ENCODE results near the gene SYT6. TPM values are rescaled to one million over a fixed set of nuclear protein-coding genes. Genes with fewer than 3 reads are reported as not detected.

SYT6 gene
- total RNA-seq = not detected

DNA sequence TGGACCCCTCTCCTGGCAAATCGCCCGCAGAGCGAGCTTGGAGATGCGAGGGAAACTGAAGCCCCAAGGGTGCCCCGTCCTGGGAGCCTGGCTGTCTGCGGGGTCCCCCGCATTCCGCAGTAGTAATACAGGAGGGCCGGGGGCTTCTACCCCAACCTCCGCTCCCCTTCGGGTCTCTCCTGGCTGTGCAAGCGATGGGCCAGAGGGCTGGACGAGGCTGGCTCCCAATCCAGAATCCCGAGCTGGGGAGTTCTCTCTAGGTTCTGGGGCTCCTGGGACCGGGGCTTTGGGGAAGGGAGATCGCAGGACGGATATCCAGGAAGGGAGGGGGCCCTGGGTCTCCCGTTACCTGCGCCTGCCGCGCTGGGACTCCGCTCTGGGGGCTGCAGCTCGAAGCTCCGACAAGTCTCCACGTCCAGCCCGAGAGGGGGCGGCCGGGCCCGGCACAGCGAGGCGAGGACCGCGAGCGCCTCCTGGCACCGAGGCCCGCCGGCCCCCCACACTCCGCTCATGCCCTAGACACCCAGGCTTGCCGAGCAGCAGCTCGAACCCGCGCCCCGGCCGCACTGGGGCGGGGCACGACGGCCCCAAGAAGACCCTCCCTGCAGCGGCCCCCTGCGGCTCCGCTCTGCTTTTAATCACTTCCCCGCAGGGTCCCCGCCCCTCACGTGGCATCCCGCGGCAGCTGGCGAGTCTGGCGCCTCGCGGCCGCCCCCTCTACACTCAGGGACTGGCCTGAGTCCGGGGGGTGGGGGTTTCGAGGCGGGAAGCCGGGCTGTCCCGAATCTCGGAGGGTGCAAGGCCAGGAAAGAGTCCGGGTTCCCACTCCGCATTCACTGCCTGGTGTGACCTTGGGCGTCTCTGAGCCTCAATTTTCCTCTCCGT, at the start of gene SYT6:
Gene SYT6, minus strand, starts transcription at position 609 of the 885 bp plus-strand sequence. Its CDS starts 97 bp downstream, at position 512.
- peaks cover 77% of the 10 kb centered on the region for H3K27me3 Mint-ChIP-seq
- DNase-seq = no peak
- peaks cover 5% of the 10 kb centered on the region for H3K4me1 Mint-ChIP-seq
- ChIA-PET POLR2A (no interaction called here), CTCF (no interaction called here)
- no peak within 1 kb of the TSS for H3K27ac Mint-ChIP-seq
- H3K9me3 Mint-ChIP-seq = no peaks in the 10 kb centered on the region
- H3K36me3 Mint-ChIP-seq (ENCODE audit: low read depth) = no peaks in the 10 kb centered on the region
- no peak within 1 kb of the TSS for H3K4me3 Mint-ChIP-seq

DNA sequence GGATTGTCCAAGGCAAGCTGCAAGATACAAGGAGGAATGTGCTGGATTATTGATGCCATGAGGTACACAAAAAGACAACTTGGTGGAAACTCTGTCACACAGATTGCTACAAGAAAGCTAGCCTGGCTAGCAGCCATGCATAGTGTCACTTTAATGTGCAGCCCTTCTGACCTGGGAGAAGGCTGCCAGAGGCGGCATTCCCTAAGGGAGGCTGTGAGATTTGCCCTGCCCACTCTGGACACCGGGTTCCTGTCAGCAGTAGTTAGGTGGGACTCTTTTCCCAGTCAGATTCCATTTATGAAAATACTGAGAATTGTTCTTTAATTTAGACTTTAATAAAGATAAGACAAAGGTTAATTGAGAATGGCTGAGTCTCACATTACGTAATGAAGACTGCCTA, 47.8 kb upstream of the SYT6 start:
- Mint-ChIP-seq H3K36me3 (ENCODE audit: low read depth) (no peaks in the 10 kb centered on the region), H3K27me3 (peaks cover 53% of the 10 kb centered on the region)
- DNase-seq = no peak

DNA sequence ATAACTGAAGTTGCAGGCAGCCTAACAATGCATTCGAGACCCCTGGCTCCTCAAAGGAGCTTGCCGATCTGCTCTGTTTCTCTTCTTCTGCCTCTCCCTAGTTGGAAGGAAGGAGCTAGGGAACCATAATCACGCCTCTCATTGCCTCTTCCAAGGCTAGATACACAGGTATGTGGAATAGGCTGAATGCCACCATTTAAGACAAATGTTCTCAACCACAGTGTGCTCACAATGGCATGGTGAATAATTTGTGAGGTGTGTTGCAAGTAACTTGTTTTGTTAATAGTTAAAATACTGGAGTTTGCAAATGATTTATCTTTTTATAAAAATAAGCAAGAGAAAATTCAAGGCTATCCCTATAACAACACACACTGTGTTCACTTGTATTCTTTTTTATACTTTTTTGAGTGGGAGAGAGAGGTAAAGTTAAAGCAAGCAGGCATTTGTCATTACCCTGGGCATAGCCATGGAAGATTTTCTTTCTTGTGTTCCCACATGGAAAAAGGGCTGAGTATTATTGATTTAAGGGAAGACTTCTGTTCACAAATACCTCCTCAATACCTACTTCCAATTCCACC, 45.4 kb upstream of the SYT6 start:
- H3K27me3 Mint-ChIP-seq = peaks cover 55% of the 10 kb centered on the region
- no peak for DNase-seq

More for the DNA sequence above, 47.8 kb upstream of the SYT6 start:
- CTCF ChIA-PET = no interaction called here
- POLR2A ChIA-PET = no interaction called here
- no peak overlapping the region for H3K4me3 Mint-ChIP-seq
- no peak overlapping the region for H3K27ac Mint-ChIP-seq
- no peaks in the 10 kb centered on the region for H3K9me3 Mint-ChIP-seq
- H3K4me1 Mint-ChIP-seq = no peaks in the 10 kb centered on the region

GRCh38 chr1:114196992-114197907, 43.6 kb upstream of the SYT6 start:
- Mint-ChIP-seq H3K9me3 (no peaks in the 10 kb centered on the region), H3K4me1 (peaks cover 3% of the 10 kb centered on the region), H3K27me3 (peaks cover 47% of the 10 kb centered on the region), H3K4me3 (no peak overlapping the region), H3K36me3 (ENCODE audit: low read depth) (no peaks in the 10 kb centered on the region), H3K27ac (no peak overlapping the region)
- no peak for DNase-seq
- CTCF ChIA-PET = interaction anchor here (0.8 kb wide), 1 partner anchor 13 kb away, joined by 3 read pairs; no protein-coding TSS in a partner anchor
- POLR2A ChIA-PET = no interaction called here

More for the DNA sequence above, 45.4 kb upstream of the SYT6 start:
- Mint-ChIP-seq H3K4me1 (peaks cover 3% of the 10 kb centered on the region), H3K27ac (no peak overlapping the region), H3K36me3 (ENCODE audit: low read depth) (no peaks in the 10 kb centered on the region), H3K4me3 (no peak overlapping the region), H3K9me3 (no peaks in the 10 kb centered on the region)
- ChIA-PET POLR2A (no interaction called here), CTCF (interaction anchor here (0.8 to 1.1 kb wide), 3 partner anchors 11 to 151 kb away, joined by 3 to 4 read pairs (median 3); no protein-coding TSS in a partner anchor)

DNA sequence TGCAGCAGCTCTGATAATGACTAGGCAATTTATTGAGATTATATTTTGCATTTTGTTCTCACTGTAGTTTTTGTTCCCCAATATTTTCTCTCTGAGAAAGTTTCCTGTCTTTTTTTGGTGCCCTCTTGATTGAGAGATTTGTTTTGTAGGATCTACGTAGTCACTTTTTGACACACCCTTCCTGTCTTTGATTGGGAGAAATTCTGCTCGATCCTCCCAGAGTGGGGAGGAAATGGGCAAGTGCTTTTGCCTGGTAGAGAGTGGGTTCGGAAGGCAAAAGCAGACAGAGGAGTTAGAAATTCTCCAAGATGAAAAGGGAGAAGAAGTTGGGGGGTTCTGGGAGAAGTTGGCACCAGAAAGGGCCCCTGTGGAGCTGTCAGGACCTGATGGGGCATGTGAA, 42.1 kb upstream of the SYT6 start:
- CTCF ChIA-PET = no interaction called here
- H3K9me3 Mint-ChIP-seq = no peaks in the 10 kb centered on the region

GRCh38 chr1:114192328-114192727, 38.7 kb upstream of the SYT6 start:
- CTCF ChIA-PET = no interaction called here
- Mint-ChIP-seq H3K36me3 (ENCODE audit: low read depth) (no peaks in the 10 kb centered on the region), H3K27ac (no peak overlapping the region), H3K27me3 (peaks cover 20% of the 10 kb centered on the region), H3K4me1 (peaks cover 3% of the 10 kb centered on the region), H3K9me3 (no peaks in the 10 kb centered on the region), H3K4me3 (no peak overlapping the region)
- no peak for DNase-seq
- POLR2A ChIA-PET = no interaction called here

More for the DNA sequence above, 42.1 kb upstream of the SYT6 start:
- no peak for DNase-seq
- POLR2A ChIA-PET = no interaction called here
- no peak overlapping the region for H3K4me3 Mint-ChIP-seq
- peaks cover 40% of the 10 kb centered on the region for H3K27me3 Mint-ChIP-seq
- no peak overlapping the region for H3K27ac Mint-ChIP-seq
- no peaks in the 10 kb centered on the region for H3K36me3 Mint-ChIP-seq (ENCODE audit: low read depth)
- H3K4me1 Mint-ChIP-seq = peaks cover 3% of the 10 kb centered on the region

- H3K4me3 Mint-ChIP-seq = no peak overlapping the region
- H3K36me3 Mint-ChIP-seq (ENCODE audit: low read depth) = no peaks in the 10 kb centered on the region
- CTCF ChIA-PET = no interaction called here
- no peaks in the 10 kb centered on the region for H3K9me3 Mint-ChIP-seq
- H3K4me1 Mint-ChIP-seq = no peaks in the 10 kb centered on the region
- H3K27me3 Mint-ChIP-seq = peaks cover 8% of the 10 kb centered on the region
- POLR2A ChIA-PET = no interaction called here
- H3K27ac Mint-ChIP-seq = peak overlapping the region; percentile 19
- no peak for DNase-seq
Measured at GRCh38 chr1:114189398-114189797, 35.7 kb upstream of the SYT6 start.

GRCh38 chr1:114181356-114181755, 27.7 kb upstream of the SYT6 start:
- Mint-ChIP-seq H3K27ac (no peak overlapping the region), H3K4me3 (no peak overlapping the region), H3K27me3 (peaks cover 3% of the 10 kb centered on the region), H3K4me1 (no peaks in the 10 kb centered on the region), H3K36me3 (ENCODE audit: low read depth) (no peaks in the 10 kb centered on the region), H3K9me3 (no peaks in the 10 kb centered on the region)
- CTCF ChIA-PET = no interaction called here
- POLR2A ChIA-PET = no interaction called here
- DNase-seq = no peak

DNA sequence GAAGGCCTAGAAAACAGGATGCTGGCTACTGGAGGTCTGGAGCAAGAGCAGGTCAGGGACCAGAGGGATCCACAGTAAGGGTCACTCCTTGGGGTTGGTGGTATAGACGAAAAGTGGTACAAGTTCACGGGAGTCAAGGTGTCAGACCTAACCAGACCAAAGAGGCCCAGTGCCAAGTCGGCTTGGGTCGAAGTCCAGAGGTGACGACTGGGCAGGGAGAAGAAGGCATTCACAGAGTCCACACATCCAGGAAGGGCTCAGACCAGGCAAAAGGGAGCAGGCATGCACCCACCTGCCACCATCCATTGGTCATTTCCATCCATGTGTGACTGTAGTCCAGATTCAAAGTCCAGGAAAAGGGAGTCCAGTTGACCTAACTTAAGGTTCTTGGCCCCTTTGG, 27.1 kb upstream of the SYT6 start:
- Mint-ChIP-seq H3K27me3 (peaks cover 6% of the 10 kb centered on the region), H3K36me3 (ENCODE audit: low read depth) (no peaks in the 10 kb centered on the region), H3K4me1 (no peaks in the 10 kb centered on the region), H3K9me3 (no peaks in the 10 kb centered on the region), H3K4me3 (no peak overlapping the region), H3K27ac (no peak overlapping the region)
- ChIA-PET POLR2A (no interaction called here), CTCF (no interaction called here)
- no peak for DNase-seq

GRCh38 chr1:114178936-114179335, 25.3 kb upstream of the SYT6 start:
- Mint-ChIP-seq H3K36me3 (ENCODE audit: low read depth) (no peaks in the 10 kb centered on the region), H3K4me3 (no peak overlapping the region), H3K27me3 (peaks cover 7% of the 10 kb centered on the region), H3K4me1 (no peaks in the 10 kb centered on the region), H3K27ac (no peak overlapping the region), H3K9me3 (no peaks in the 10 kb centered on the region)
- POLR2A ChIA-PET = no interaction called here
- DNase-seq = no peak
- CTCF ChIA-PET = no interaction called here

DNA sequence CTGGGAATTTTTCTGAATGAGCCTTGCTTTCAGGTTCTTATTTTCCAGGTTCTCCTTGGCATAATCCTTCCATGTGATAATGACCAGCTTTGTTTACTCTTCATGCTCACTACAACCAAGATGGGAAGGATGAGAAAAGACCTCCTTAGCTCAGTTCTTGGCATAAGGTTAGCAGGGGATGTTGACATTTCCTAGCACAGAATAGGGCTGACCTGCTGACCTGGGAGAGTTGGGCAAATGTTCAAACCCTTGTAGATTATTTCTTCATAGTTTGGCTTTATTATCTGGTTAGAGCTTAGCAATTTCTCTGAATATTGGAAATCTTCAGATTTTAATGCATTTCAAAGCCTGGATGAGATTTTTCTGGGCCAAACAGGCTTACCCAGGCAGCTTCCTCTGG, 23.6 kb upstream of the SYT6 start:
- POLR2A ChIA-PET = no interaction called here
- Mint-ChIP-seq H3K36me3 (ENCODE audit: low read depth) (no peaks in the 10 kb centered on the region), H3K4me1 (no peaks in the 10 kb centered on the region), H3K9me3 (no peaks in the 10 kb centered on the region), H3K4me3 (no peak overlapping the region), H3K27ac (no peak overlapping the region), H3K27me3 (peaks cover 7% of the 10 kb centered on the region)
- CTCF ChIA-PET = no interaction called here
- DNase-seq = no peak

DNA sequence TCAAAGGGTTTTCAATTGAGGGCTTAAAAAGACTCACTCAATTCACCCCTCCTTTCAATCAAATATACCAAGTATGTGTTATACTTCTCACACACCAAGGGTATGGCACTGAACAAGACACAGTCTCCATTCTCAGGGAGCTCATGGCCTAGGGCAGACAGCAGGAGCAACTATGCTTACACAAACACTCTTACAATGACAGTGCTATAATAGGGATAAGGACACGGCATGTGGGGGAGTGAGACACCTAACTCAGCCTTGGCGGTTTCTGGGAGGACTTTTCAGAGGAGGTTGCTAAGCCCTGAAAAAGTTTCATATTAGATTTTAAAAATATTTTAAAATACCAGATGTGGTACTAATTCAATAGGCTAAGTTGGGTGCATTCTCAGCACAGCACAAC, 22.7 kb upstream of the SYT6 start:
- no peaks in the 10 kb centered on the region for H3K4me1 Mint-ChIP-seq
- CTCF ChIA-PET = no interaction called here
- H3K9me3 Mint-ChIP-seq = no peaks in the 10 kb centered on the region

GRCh38 chr1:114173680-114174079, 20.0 kb upstream of the SYT6 start:
- DNase-seq = no peak
- Mint-ChIP-seq H3K4me3 (no peak overlapping the region), H3K27me3 (peaks cover 5% of the 10 kb centered on the region), H3K36me3 (ENCODE audit: low read depth) (no peaks in the 10 kb centered on the region), H3K27ac (no peak overlapping the region), H3K9me3 (no peaks in the 10 kb centered on the region), H3K4me1 (no peaks in the 10 kb centered on the region)
- CTCF ChIA-PET = no interaction called here
- POLR2A ChIA-PET = no interaction called here

More for the DNA sequence above, 22.7 kb upstream of the SYT6 start:
- POLR2A ChIA-PET = no interaction called here
- H3K4me3 Mint-ChIP-seq = no peak overlapping the region
- DNase-seq = no peak
- peaks cover 7% of the 10 kb centered on the region for H3K27me3 Mint-ChIP-seq
- H3K27ac Mint-ChIP-seq = no peak overlapping the region
- H3K36me3 Mint-ChIP-seq (ENCODE audit: low read depth) = no peaks in the 10 kb centered on the region
